ENCODE data around the gene OR11L1.

- TF ChIP-seq CTCF (IDR thresholded peaks at IDR 0.05): no peak
- no peak for TF ChIP-seq POLR2A (IDR thresholded peaks at IDR 0.05)
Observed at GRCh38 chr1:247822060-247822459, 19.6 kb downstream of the OR11L1 start.
